ENCODE data around the gene HCFC1R1.

HCFC1R1 gene

DNA sequence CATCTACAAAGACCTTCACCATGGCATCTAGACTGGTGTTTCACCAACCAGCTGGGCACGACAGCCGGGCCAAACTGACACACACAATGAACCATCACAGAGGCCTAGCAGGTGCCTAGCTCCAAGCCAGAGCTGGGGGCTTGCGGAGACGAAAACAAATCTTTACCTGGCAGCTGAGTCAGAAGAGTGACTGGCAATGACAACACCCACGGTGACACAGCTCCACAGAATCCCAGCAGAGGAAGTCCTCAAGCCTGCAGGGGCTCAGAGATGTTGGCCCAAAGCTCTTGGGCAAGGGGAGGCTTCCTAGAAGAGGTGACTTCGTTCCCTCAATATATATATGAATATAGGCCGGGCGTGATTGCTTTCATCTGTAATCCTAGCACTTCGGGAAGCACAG is 27.8 kb upstream of the HCFC1R1 start:
- Histone ChIP-seq H3K4ac (ENCODE audit: low read length) (no peak overlapping the region), H4K91ac (ENCODE audit: low read depth, low read length, poor library complexity) (no peak overlapping the region), H2BK12ac (ENCODE audit: low read length) (no peak overlapping the region), H2BK120ac (ENCODE audit: low read depth, low read length) (no peak overlapping the region), H3K14ac (ENCODE audit: low read length) (no peak overlapping the region), H2BK15ac (ENCODE audit: low read length) (no peak overlapping the region), H3K9ac (ENCODE audit: low read depth, low read length, poor library complexity) (no peak overlapping the region), H2AFZ (ENCODE audit: low read length) (no peak overlapping the region), H4K8ac (ENCODE audit: low read depth, low read length) (no peak overlapping the region), H3K9me3 (replicated peaks in 1 of 2; ENCODE audit: control insufficient read depth in 2 of 2, insufficient read depth in 1 of 2, low read depth in 1 of 2, low read length in 2 of 2) (peaks cover 0 to 2% of the 10 kb centered on the region in 2 donors), H3K4me3 (ENCODE audit: low read length in 2 of 2) (no peak overlapping the region), H3K27me3 (ENCODE audit: control insufficient read depth in 3 of 3, insufficient read depth in 3 of 3, low read depth in 1 of 3, low read length in 3 of 3) (peaks cover 6 to 34% (median 22%) of the 10 kb centered on the region in 3 experiments), H3K27ac (replicated peaks; ENCODE audit: low read length) (no peak overlapping the region), H3K23ac (ENCODE audit: low read depth, low read length, poor library complexity) (no peak overlapping the region), H2BK5ac (ENCODE audit: low read length) (no peak overlapping the region), H3K79me1 (ENCODE audit: low read depth, low read length) (no peaks in the 10 kb centered on the region), H2AK5ac (ENCODE audit: low read depth, low read length) (peak overlapping the region; percentile 28), H3K36me3 (replicated peaks in 1 of 2; ENCODE audit: control insufficient read depth in 2 of 2, insufficient read depth in 2 of 2, low read length in 2 of 2) (peaks cover 7 to 12% of the 10 kb centered on the region in 2 donors), H3K18ac (ENCODE audit: low read length) (no peak overlapping the region), H3K4me2 (ENCODE audit: insufficient read depth, low read length, poor library complexity, severe bottlenecking) (no peak overlapping the region), H3K4me1 (ENCODE audit: control insufficient read depth in 2 of 2, insufficient read depth in 1 of 2, low read depth in 1 of 2, low read length in 2 of 2) (no peaks in the 10 kb centered on the region)
- no peak for DNase-seq (ENCODE audit: low spot score)
- no CpG with 5 or more reads among the region's 9 CpGs for WGBS, 2 donors (ENCODE audit: extremely low coverage in 2 of 2, insufficient read length in 2 of 2, insufficient replicate concordance in 1 of 2)

DNA sequence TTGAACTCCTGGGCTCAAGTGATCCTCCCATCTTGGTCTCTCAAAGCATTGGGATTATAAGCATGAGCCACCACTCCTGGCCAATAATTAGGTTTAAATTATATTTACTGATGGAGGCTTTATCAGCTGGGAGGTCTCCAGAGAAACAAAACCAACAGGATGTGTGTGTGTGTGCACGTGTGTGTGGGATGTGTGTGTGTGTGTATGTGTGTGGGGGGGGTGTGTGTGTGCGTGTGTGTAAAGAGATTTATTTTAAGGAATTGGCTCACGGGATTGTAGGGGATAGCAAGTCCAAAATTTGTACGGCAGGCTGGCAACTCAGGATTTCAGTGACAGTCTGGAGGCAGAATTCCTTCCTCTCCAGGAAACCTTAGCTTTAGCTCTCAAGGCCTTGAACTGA is 27.3 kb upstream of the HCFC1R1 start:
- H3K23ac ChIP-seq (ENCODE audit: low read depth, low read length, poor library complexity): no peak overlapping the region

DNA sequence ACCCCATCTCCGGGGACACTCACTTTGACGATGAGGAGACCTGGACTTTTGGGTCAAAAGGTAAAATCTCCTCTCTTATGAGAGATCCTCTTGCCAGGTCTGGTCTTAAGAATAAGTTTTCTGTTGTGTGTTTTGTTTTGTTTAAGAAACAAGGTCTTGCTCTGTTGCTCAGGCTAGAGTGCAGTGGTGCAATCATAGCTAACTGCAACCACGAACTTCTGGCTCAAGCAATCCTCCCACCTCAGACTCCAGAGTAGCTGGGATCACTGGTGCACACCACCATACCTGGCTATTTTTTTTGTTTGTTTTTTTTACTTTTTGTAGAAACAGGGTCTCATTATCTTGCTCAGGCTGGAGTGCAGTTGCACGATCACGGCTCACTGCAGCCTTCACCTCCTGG is 26.7 kb upstream of the HCFC1R1 start:
- H4K91ac ChIP-seq (ENCODE audit: low read depth, low read length, poor library complexity): no peak overlapping the region
- no peak overlapping the region for H3K4me2 ChIP-seq (ENCODE audit: insufficient read depth, low read length, poor library complexity, severe bottlenecking)
- no peak overlapping the region for H2AFZ ChIP-seq (ENCODE audit: low read length)
- peaks cover 1% of the 10 kb centered on the region for H3K79me1 ChIP-seq (ENCODE audit: low read depth, low read length)
- no peak overlapping the region for H2BK15ac ChIP-seq (ENCODE audit: low read length)
- no CpG with 5 or more reads among the region's 5 CpGs for WGBS, 2 donors (ENCODE audit: extremely low coverage in 2 of 2, insufficient read length in 2 of 2, insufficient replicate concordance in 1 of 2)
- H3K4ac ChIP-seq (ENCODE audit: low read length): no peak overlapping the region
- no peaks in the 10 kb centered on the region for H3K4me1 ChIP-seq (ENCODE audit: control insufficient read depth in 2 of 2, insufficient read depth in 1 of 2, low read depth in 1 of 2, low read length in 2 of 2)
- no peak overlapping the region for H3K23ac ChIP-seq (ENCODE audit: low read depth, low read length, poor library complexity)
- H3K9ac ChIP-seq (ENCODE audit: low read depth, low read length, poor library complexity): no peak overlapping the region
- no peak overlapping the region for H2BK120ac ChIP-seq (ENCODE audit: low read depth, low read length)
- H3K4me3 ChIP-seq (ENCODE audit: low read length in 2 of 2): no peak overlapping the region
- no peak overlapping the region for H3K27ac ChIP-seq (replicated peaks; ENCODE audit: low read length)
- H2BK12ac ChIP-seq (ENCODE audit: low read length): no peak overlapping the region
- H3K36me3 ChIP-seq (replicated peaks in 1 of 2; ENCODE audit: control insufficient read depth in 2 of 2, insufficient read depth in 2 of 2, low read length in 2 of 2): peaks cover 7 to 11% of the 10 kb centered on the region in 2 donors
- H4K8ac ChIP-seq (ENCODE audit: low read depth, low read length): no peak overlapping the region
- H3K9me3 ChIP-seq (replicated peaks in 1 of 2; ENCODE audit: control insufficient read depth in 2 of 2, insufficient read depth in 1 of 2, low read depth in 1 of 2, low read length in 2 of 2): peaks cover 0 to 2% of the 10 kb centered on the region in 2 donors
- peaks cover 11 to 44% (median 28%) of the 10 kb centered on the region in 3 experiments for H3K27me3 ChIP-seq (ENCODE audit: control insufficient read depth in 3 of 3, insufficient read depth in 3 of 3, low read depth in 1 of 3, low read length in 3 of 3)
- no peak overlapping the region for H2AK5ac ChIP-seq (ENCODE audit: low read depth, low read length)
- DNase-seq (ENCODE audit: low spot score): no peak
- H3K14ac ChIP-seq (ENCODE audit: low read length): peak overlapping the region; percentile 38
- no peak overlapping the region for H2BK5ac ChIP-seq (ENCODE audit: low read length)
- no peak overlapping the region for H3K18ac ChIP-seq (ENCODE audit: low read length)

More for the DNA sequence above, 27.3 kb upstream of the HCFC1R1 start:
- no peak overlapping the region for H2AFZ ChIP-seq (ENCODE audit: low read length)
- H2BK15ac ChIP-seq (ENCODE audit: low read length): no peak overlapping the region
- no peak overlapping the region for H4K8ac ChIP-seq (ENCODE audit: low read depth, low read length)
- peak overlapping the region; percentile 28 for H2AK5ac ChIP-seq (ENCODE audit: low read depth, low read length)
- H2BK120ac ChIP-seq (ENCODE audit: low read depth, low read length): peak overlapping the region; percentile 87
- H3K36me3 ChIP-seq (replicated peaks in 1 of 2; ENCODE audit: control insufficient read depth in 2 of 2, insufficient read depth in 2 of 2, low read length in 2 of 2): peaks cover 7 to 12% of the 10 kb centered on the region in 2 donors
- no peak overlapping the region for H3K4me3 ChIP-seq (ENCODE audit: low read length in 2 of 2)
- no peak overlapping the region for H3K18ac ChIP-seq (ENCODE audit: low read length)
- H3K4me1 ChIP-seq (ENCODE audit: control insufficient read depth in 2 of 2, insufficient read depth in 1 of 2, low read depth in 1 of 2, low read length in 2 of 2): no peaks in the 10 kb centered on the region
- DNase-seq (ENCODE audit: low spot score): no peak
- 100% methylated on average over 1 of the region's 4 CpGs; no CpG with 5 or more reads in 1 of the 2 donors for WGBS, 2 donors (ENCODE audit: extremely low coverage in 2 of 2, insufficient read length in 2 of 2, insufficient replicate concordance in 1 of 2)
- no peak overlapping the region for H3K9ac ChIP-seq (ENCODE audit: low read depth, low read length, poor library complexity)
- H3K27ac ChIP-seq (replicated peaks; ENCODE audit: low read length): no peak overlapping the region
- H3K79me1 ChIP-seq (ENCODE audit: low read depth, low read length): no peaks in the 10 kb centered on the region
- H3K4me2 ChIP-seq (ENCODE audit: insufficient read depth, low read length, poor library complexity, severe bottlenecking): no peak overlapping the region
- H2BK12ac ChIP-seq (ENCODE audit: low read length): no peak overlapping the region
- peaks cover 8 to 39% (median 25%) of the 10 kb centered on the region in 3 experiments for H3K27me3 ChIP-seq (ENCODE audit: control insufficient read depth in 3 of 3, insufficient read depth in 3 of 3, low read depth in 1 of 3, low read length in 3 of 3)
- H3K4ac ChIP-seq (ENCODE audit: low read length): no peak overlapping the region
- H2BK5ac ChIP-seq (ENCODE audit: low read length): no peak overlapping the region
- H4K91ac ChIP-seq (ENCODE audit: low read depth, low read length, poor library complexity): no peak overlapping the region
- H3K14ac ChIP-seq (ENCODE audit: low read length): no peak overlapping the region
- H3K9me3 ChIP-seq (replicated peaks in 1 of 2; ENCODE audit: control insufficient read depth in 2 of 2, insufficient read depth in 1 of 2, low read depth in 1 of 2, low read length in 2 of 2): peaks cover 0 to 2% of the 10 kb centered on the region in 2 donors

DNA sequence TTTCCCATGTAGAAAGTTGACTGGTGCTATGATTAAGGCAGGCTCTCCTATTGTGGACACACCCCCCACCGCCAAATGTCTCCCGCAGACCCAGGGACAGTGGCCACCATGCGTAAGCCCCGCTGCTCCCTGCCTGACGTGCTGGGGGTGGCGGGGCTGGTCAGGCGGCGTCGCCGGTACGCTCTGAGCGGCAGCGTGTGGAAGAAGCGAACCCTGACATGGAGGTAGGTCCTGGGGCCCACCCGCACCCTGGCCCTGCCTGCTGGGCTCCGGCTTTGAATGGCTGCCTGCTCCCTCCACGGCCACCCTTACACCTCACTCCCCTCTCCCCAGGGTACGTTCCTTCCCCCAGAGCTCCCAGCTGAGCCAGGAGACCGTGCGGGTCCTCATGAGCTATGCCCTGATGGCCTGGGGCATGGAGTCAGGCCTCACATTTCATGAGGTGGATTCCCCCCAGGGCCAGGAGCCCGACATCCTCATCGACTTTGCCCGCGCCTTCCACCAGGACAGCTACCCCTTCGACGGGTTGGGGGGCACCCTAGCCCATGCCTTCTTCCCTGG is 26.3 kb upstream of the HCFC1R1 start:
- peak overlapping the region; percentile 57 for H3K18ac ChIP-seq (ENCODE audit: low read length)
- H3K9me3 ChIP-seq (replicated peaks in 1 of 2; ENCODE audit: control insufficient read depth in 2 of 2, insufficient read depth in 1 of 2, low read depth in 1 of 2, low read length in 2 of 2): peaks cover 0 to 2% of the 10 kb centered on the region in 2 donors
- DNase-seq (ENCODE audit: low spot score): no peak
- H3K23ac ChIP-seq (ENCODE audit: low read depth, low read length, poor library complexity): peak overlapping the region; percentile 80
- no peak overlapping the region for H4K91ac ChIP-seq (ENCODE audit: low read depth, low read length, poor library complexity)
- peak overlapping the region; percentile 53 for H2BK5ac ChIP-seq (ENCODE audit: low read length)
- H3K4me1 ChIP-seq (ENCODE audit: control insufficient read depth in 2 of 2, insufficient read depth in 1 of 2, low read depth in 1 of 2, low read length in 2 of 2): peaks cover 0 to 1% of the 10 kb centered on the region in 2 donors
- WGBS, 2 donors (ENCODE audit: extremely low coverage in 2 of 2, insufficient read length in 2 of 2, insufficient replicate concordance in 1 of 2): no CpG with 5 or more reads among the region's 26 CpGs
- H3K27ac ChIP-seq (replicated peaks; ENCODE audit: low read length): no peak overlapping the region
- H3K14ac ChIP-seq (ENCODE audit: low read length): peak overlapping the region; percentile 82
- H2BK12ac ChIP-seq (ENCODE audit: low read length): peak overlapping the region; percentile 41
- peaks cover 1% of the 10 kb centered on the region for H3K79me1 ChIP-seq (ENCODE audit: low read depth, low read length)
- H3K36me3 ChIP-seq (replicated peaks in 1 of 2; ENCODE audit: control insufficient read depth in 2 of 2, insufficient read depth in 2 of 2, low read length in 2 of 2): peaks cover 6 to 7% of the 10 kb centered on the region in 2 donors
- no peak overlapping the region for H3K4me2 ChIP-seq (ENCODE audit: insufficient read depth, low read length, poor library complexity, severe bottlenecking)
- H3K4ac ChIP-seq (ENCODE audit: low read length): no peak overlapping the region
- H3K4me3 ChIP-seq (ENCODE audit: low read length in 2 of 2): no peak overlapping the region
- H2AFZ ChIP-seq (ENCODE audit: low read length): no peak overlapping the region
- no peak overlapping the region for H2AK5ac ChIP-seq (ENCODE audit: low read depth, low read length)
- peaks cover 11 to 48% (median 28%) of the 10 kb centered on the region in 3 experiments for H3K27me3 ChIP-seq (ENCODE audit: control insufficient read depth in 3 of 3, insufficient read depth in 3 of 3, low read depth in 1 of 3, low read length in 3 of 3)
- peak overlapping the region; percentile 81 for H2BK120ac ChIP-seq (ENCODE audit: low read depth, low read length)
- no peak overlapping the region for H4K8ac ChIP-seq (ENCODE audit: low read depth, low read length)
- no peak overlapping the region for H3K9ac ChIP-seq (ENCODE audit: low read depth, low read length, poor library complexity)
- H2BK15ac ChIP-seq (ENCODE audit: low read length): no peak overlapping the region

Data from neuronal stem cell (in vitro differentiated cells).